ENCODE results near the gene ITSN1.

ITSN1 gene

GRCh38 chr21:33840771-33841170 lies 198.5 kb downstream of the ITSN1 start:
- DNase-seq (ENCODE audit: low spot score), result peak; percentile 24

GRCh38 chr21:33841561-33841960 lies 199.3 kb downstream of the ITSN1 start:
- DNase-seq (ENCODE audit: low spot score), result no peak

- DNase-seq (ENCODE audit: low spot score), result no peak
Observed at GRCh38 chr21:33843216-33843615, 200.9 kb downstream of the ITSN1 start.

- peak; percentile 79 for DNase-seq (ENCODE audit: low spot score)
Observed at GRCh38 chr21:33844104-33844889, 202.0 kb downstream of the ITSN1 start.

GRCh38 chr21:33844890-33845205 lies 202.5 kb downstream of the ITSN1 start:
- no peak for DNase-seq (ENCODE audit: low spot score)

GRCh38 chr21:33846141-33846540 lies 203.8 kb downstream of the ITSN1 start:
- DNase-seq (ENCODE audit: low spot score), result no peak

GRCh38 chr21:33847588-33848248 lies 205.4 kb downstream of the ITSN1 start:
- no peak for DNase-seq (ENCODE audit: low spot score)

- no peak for DNase-seq (ENCODE audit: low spot score)
Observed at GRCh38 chr21:33848249-33848953, 206.1 kb downstream of the ITSN1 start.

- no peak for DNase-seq (ENCODE audit: low spot score)
Observed at GRCh38 chr21:33849834-33850233, 207.5 kb downstream of the ITSN1 start.

GRCh38 chr21:33850401-33850800 lies 208.1 kb downstream of the ITSN1 start:
- DNase-seq (ENCODE audit: low spot score), result no peak

- DNase-seq (ENCODE audit: low spot score), result no peak
Observed at GRCh38 chr21:33850985-33851384, 208.7 kb downstream of the ITSN1 start.

GRCh38 chr21:33852485-33852884 lies 210.2 kb downstream of the ITSN1 start:
- no peak for DNase-seq (ENCODE audit: low spot score)

- peak; percentile 28 for DNase-seq (ENCODE audit: low spot score)
Observed at GRCh38 chr21:33854604-33855003, 212.3 kb downstream of the ITSN1 start.

GRCh38 chr21:33855190-33855589 lies 212.9 kb downstream of the ITSN1 start:
- DNase-seq (ENCODE audit: low spot score), result no peak

- DNase-seq (ENCODE audit: low spot score), result peak; percentile 62
Observed at GRCh38 chr21:33856893-33857527, 214.7 kb downstream of the ITSN1 start.

- no peak for DNase-seq (ENCODE audit: low spot score)
Observed at GRCh38 chr21:33857846-33858666, 215.8 kb downstream of the ITSN1 start.

- DNase-seq (ENCODE audit: low spot score), result no peak
Observed at GRCh38 chr21:33858667-33859372, 216.5 kb downstream of the ITSN1 start.

GRCh38 chr21:33859373-33860102 lies 217.2 kb downstream of the ITSN1 start:
- no peak for DNase-seq (ENCODE audit: low spot score)

- DNase-seq (ENCODE audit: low spot score), result no peak
Observed at GRCh38 chr21:33860332-33860879, 218.1 kb downstream of the ITSN1 start.

- DNase-seq (ENCODE audit: low spot score), result no peak
Observed at GRCh38 chr21:33861125-33861524, 218.8 kb downstream of the ITSN1 start.
